ENCODE data around the gene ATG2B.
A peak's percentile ranks its signal among the peaks of the same experiment; 100 is the strongest.

Gene ATG2B

DNA sequence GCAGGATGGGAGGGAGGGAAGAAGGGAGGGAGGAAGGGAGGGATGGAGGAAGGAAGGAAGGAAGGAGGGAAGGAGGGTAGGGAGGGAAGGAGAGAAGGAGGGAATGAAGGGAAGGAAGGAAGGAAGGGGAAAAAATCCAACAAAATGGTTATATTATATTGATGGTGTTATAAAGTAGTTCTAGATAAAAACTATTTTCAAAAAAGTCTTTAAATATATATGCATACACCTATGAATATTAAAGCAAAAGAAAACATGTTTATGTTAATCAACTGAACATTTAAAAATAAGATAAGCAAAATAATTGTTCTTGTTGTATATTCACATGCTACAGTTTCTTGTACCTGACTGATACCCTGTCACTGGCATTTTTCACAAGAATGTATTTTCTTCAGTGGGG lies 105.2 kb downstream of the ATG2B start:
- H3K4me3 ChIP-seq (ENCODE audit: low read length): no peak overlapping the region
- DNase-seq (ENCODE audit: low read depth): no peak
- TF ChIP-seq, protein P1, sequence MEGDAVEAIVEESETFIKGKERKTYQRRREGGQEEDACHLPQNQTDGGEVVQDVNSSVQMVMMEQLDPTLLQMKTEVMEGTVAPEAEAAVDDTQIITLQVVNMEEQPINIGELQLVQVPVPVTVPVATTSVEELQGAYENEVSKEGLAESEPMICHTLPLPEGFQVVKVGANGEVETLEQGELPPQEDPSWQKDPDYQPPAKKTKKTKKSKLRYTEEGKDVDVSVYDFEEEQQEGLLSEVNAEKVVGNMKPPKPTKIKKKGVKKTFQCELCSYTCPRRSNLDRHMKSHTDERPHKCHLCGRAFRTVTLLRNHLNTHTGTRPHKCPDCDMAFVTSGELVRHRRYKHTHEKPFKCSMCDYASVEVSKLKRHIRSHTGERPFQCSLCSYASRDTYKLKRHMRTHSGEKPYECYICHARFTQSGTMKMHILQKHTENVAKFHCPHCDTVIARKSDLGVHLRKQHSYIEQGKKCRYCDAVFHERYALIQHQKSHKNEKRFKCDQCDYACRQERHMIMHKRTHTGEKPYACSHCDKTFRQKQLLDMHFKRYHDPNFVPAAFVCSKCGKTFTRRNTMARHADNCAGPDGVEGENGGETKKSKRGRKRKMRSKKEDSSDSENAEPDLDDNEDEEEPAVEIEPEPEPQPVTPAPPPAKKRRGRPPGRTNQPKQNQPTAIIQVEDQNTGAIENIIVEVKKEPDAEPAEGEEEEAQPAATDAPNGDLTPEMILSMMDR (IDR thresholded peaks at IDR 0.05; ENCODE audit: insufficient read depth, low read depth, low read length, missing control alignments): no peak

DNA sequence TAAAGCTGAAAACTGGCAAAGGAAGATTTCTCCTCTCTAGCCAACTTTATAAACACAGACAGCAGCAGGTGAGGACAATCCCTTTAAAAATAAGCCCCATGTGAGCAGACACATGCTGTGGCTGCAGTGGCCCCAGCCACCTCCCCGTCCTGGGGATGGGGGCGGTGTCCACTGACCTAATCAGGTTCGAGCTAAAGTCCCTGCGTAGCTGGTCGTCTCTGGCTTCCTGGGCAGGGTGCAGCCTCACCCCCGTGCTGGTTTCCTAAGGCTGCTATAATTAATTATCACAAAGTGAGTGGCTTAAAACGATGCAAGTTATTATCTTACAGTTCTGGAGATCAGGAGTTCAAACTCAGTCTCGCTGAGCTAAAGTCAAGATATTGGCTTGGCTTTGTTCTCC lies 106.1 kb downstream of the ATG2B start:
- DNase-seq (ENCODE audit: low read depth): no peak
- no peak overlapping the region for H3K4me3 ChIP-seq (ENCODE audit: low read length)
- TF ChIP-seq, protein P1 (IDR thresholded peaks at IDR 0.05; ENCODE audit: insufficient read depth, low read depth, low read length, missing control alignments): no peak

- no peak overlapping the region for H3K4me3 ChIP-seq (ENCODE audit: low read length)
- TF ChIP-seq, protein P1 (IDR thresholded peaks at IDR 0.05; ENCODE audit: insufficient read depth, low read depth, low read length, missing control alignments): peak; percentile 47
Measured at GRCh38 chr14:96256407-96256806, 106.7 kb downstream of the ATG2B start.

DNA sequence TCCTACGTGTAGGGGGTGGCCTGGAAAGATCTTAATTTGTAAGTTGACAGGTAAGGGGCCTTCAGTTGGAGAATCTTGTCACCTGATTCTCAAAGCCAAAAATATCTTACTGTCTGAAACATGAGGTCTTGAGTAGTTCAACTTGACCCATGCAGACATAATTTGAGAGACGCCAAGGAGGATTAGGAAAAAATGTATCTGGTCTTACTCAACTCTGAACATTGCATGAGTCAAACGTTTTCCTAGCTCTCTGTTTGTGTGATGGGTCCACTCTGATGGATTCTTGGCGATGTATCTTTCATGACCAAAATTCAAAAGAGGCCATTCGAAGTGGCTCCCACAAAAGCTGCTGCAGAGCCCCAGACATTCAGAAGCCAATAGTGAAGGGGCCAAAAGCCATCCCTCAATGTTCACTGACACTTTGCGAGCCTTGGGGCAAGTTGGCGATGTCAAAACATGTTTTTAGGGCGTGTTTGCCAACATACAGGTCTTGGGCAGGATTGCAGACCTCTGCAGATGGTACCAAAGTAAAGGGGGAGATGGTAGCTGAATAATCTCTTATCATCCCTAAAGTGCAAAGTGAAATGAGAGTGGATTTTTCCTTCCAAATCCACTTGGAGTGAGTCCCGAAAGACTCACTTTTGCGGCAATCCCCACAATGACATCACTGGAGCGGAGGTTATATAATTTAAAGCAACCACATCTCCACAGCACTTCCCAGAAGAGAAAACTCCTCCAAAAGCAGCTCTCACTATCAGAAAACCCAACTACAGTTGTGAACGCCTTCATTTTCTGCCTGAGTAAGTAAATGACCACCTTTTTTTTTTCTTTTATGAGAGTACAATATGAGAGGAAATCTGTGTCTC lies 107.4 kb downstream of the ATG2B start, which contains the start of gene BDKRB1:
BDKRB1 (plus strand) TSS at position 710 of the 866 bp plus-strand sequence. CDS start 7,473 bp downstream, outside the sequence.
- H3K4me3 ChIP-seq (ENCODE audit: low read length): no peak within 1 kb of the TSS
- TF ChIP-seq, protein P1 (IDR thresholded peaks at IDR 0.05; ENCODE audit: insufficient read depth, low read depth, low read length, missing control alignments): no peak
- peak; percentile 82 for DNase-seq (ENCODE audit: low read depth)

More at GRCh38 chr14:96256407-96256806, 106.7 kb downstream of the ATG2B start:
- peak; percentile 89 for DNase-seq (ENCODE audit: low read depth)

- DNase-seq (ENCODE audit: low read depth): no peak
- TF ChIP-seq, protein P1 (IDR thresholded peaks at IDR 0.05; ENCODE audit: insufficient read depth, low read depth, low read length, missing control alignments): no peak
- no peak overlapping the region for H3K4me3 ChIP-seq (ENCODE audit: low read length)
Measured at GRCh38 chr14:96254687-96255086, 108.5 kb downstream of the ATG2B start.

- TF ChIP-seq, protein P1 (IDR thresholded peaks at IDR 0.05; ENCODE audit: insufficient read depth, low read depth, low read length, missing control alignments): no peak
- DNase-seq (ENCODE audit: low read depth): peak; percentile 88
- H3K4me3 ChIP-seq (ENCODE audit: low read length): no peak overlapping the region
Measured at GRCh38 chr14:96252999-96253539, 110.1 kb downstream of the ATG2B start.
